GM12878 (cell line): ENCODE results near the gene STAC2. TPM values are rescaled to one million over a fixed set of nuclear protein-coding genes. Genes with fewer than 3 reads are reported as not detected.

Source experiments
- ATAC-seq: fragments of 200-7000 bp; cut with Tn5 transposase; 3 replicates; pipeline ENCODE4 v1.9.1; 2020; ENCODE audit warnings: mild to moderate bottlenecking, moderate library complexity
- BruUV-seq: library from RNA; stranded (reverse); fragments of 400-500 nt; replicated peaks from 2 replicates; lab custom pipeline; 2021; lab: Mats Ljungman, UMichigan
- CTCF ChIA-PET: fragments of 300-600 bp; sonication (Branson Sonifier 250); formaldehyde crosslinking; extraction: SDS; loops from one replicate; lab custom pipeline; 2021; ENCODE audit warnings: inconsistent platforms; lab: Yijun Ruan, JAX
- POLR2A ChIA-PET: fragments of 350-600 bp; formaldehyde crosslinking; extraction: SDS; loops from one replicate; lab custom pipeline; 2021; ENCODE audit warnings: inconsistent platforms; lab: Charles Lee
- RAD21 ChIA-PET: fragments of 300-600 bp; sonication (Branson Sonifier 250); formaldehyde crosslinking; loops from one replicate; lab custom pipeline; 2023; ENCODE audit warnings: antibody characterized with exemption; ENCODE audit not compliant: unreplicated experiment; lab: Charles Lee
- SMC1A ChIA-PET: fragments of 300-600 bp; sonication (Branson Sonifier 250); formaldehyde crosslinking; loops from one replicate; lab custom pipeline; 2023; ENCODE audit not compliant: unreplicated experiment, uncharacterized antibody; lab: Charles Lee
- DNase-seq: peaks from one replicate; pipeline ENCODE4 v3.0.0-alpha.2; 2011; ENCODE audit warnings: low read depth, low spot score
- FAIRE-seq: peaks from 3 replicates; lab custom pipeline; 2011; peaks lifted over from hg19 to GRCh38; lab: Jason Lieb, UNC
- H2AFZ ChIP-seq: 2 replicates; pipeline ENCODE4 v1.6.0; 2011; ENCODE audit warnings: low read depth, low read length, control low read depth; ENCODE audit not compliant: control insufficient read depth
- H3K27ac ChIP-seq: 2 replicates; pipeline ENCODE4 v1.5.1; 2011; ENCODE audit warnings: control low read depth; ENCODE audit not compliant: control insufficient read depth, insufficient read depth
- H3K27me3 ChIP-seq, 2 experiments: replicated peaks in 1 of 2; 2 replicates each; pipeline versions ENCODE4 v1.6.0 to v1.6.1; 2011; ENCODE audit warnings: low read length in 1 of 2; ENCODE audit not compliant: control insufficient read depth in 2 of 2, insufficient read depth in 2 of 2
- H3K36me3 ChIP-seq, 2 experiments: 2 replicates each; pipeline ENCODE4 v1.5.1; 2011; ENCODE audit warnings: low read length in 1 of 2; ENCODE audit not compliant: control insufficient read depth in 2 of 2, insufficient read depth in 2 of 2
- H3K4me1 ChIP-seq: 2 replicates; pipeline ENCODE4 v1.6.1; 2011; ENCODE audit warnings: mild to moderate bottlenecking, low read length, moderate library complexity, mixed read lengths; ENCODE audit not compliant: control insufficient read depth, insufficient read depth
- H3K4me2 ChIP-seq: 2 replicates; pipeline ENCODE4 v1.6.0; 2011; ENCODE audit warnings: control low read depth; ENCODE audit not compliant: control insufficient read depth, insufficient read depth
- H3K4me3 ChIP-seq: fragments of 200-600 bp; sonication (generic); 2 replicates; pipeline ENCODE4 v1.5.1; 2016
- H3K79me2 ChIP-seq: 2 replicates; pipeline ENCODE4 v1.6.0; 2011; ENCODE audit warnings: low read length; ENCODE audit not compliant: control insufficient read depth, insufficient read depth
- H3K9ac ChIP-seq: 2 replicates; pipeline ENCODE4 v1.8.0; 2011; ENCODE audit warnings: low read length, control low read depth, mixed read lengths; ENCODE audit not compliant: control insufficient read depth, insufficient read depth
- H3K9me3 ChIP-seq: replicated peaks from 3 replicates; pipeline ENCODE4 v1.5.1; 2011; ENCODE audit warnings: mild to moderate bottlenecking, low read length; ENCODE audit not compliant: control insufficient read depth, insufficient read depth
- H4K20me1 ChIP-seq: 2 replicates; pipeline ENCODE4 v1.6.0; 2011; ENCODE audit not compliant: control insufficient read depth, insufficient read depth
- BCLAF1 ChIP-seq: fragments of 450-650 bp; IDR thresholded peaks from 2 replicates; pipeline ENCODE4 v1.6.1; 2017; ENCODE audit warnings: antibody characterized with exemption, mild to moderate bottlenecking, moderate library complexity
- HCFC1 ChIP-seq: fragments of 150-350 bp; IDR thresholded peaks from 2 replicates; pipeline ENCODE4 v1.6.1; 2014; ENCODE audit warnings: low read length
- HDAC6 ChIP-seq: fragments of 200-600 bp; sonication (generic); IDR thresholded peaks from one replicate; pipeline ENCODE4 v1.8.0; 2017; ENCODE audit warnings: antibody characterized with exemption; ENCODE audit not compliant: unreplicated experiment
- KLF5 ChIP-seq: fragments of 450-650 bp; IDR thresholded peaks from 2 replicates; pipeline ENCODE4 v1.6.1; 2014; ENCODE audit warnings: mild to moderate bottlenecking; ENCODE audit not compliant: partially characterized antibody
- NFYB ChIP-seq: IDR thresholded peaks from 2 replicates; pipeline ENCODE4 v1.6.1; 2011; ENCODE audit warnings: low read depth, mild to moderate bottlenecking, low read length, improper control_type of control experiment, moderate library complexity; ENCODE audit not compliant: insufficient read depth
- PKNOX1 ChIP-seq: fragments of 450-650 bp; IDR thresholded peaks from 2 replicates; pipeline ENCODE4 v1.6.1; 2016; ENCODE audit warnings: mild to moderate bottlenecking
- POLR2AphosphoS5 ChIP-seq: IDR thresholded peaks from 2 replicates; pipeline ENCODE4 v1.6.1; 2011; ENCODE audit warnings: mild to moderate bottlenecking, low read length, inconsistent platforms
- RFX5 ChIP-seq: IDR thresholded peaks from 2 replicates; pipeline ENCODE4 v1.6.1; 2011; ENCODE audit warnings: low read depth, low read length, improper control_type of control experiment
- SIX5 ChIP-seq: IDR thresholded peaks from 2 replicates; pipeline ENCODE4 v1.6.1; 2011; ENCODE audit warnings: mild to moderate bottlenecking, low read depth, low read length, moderate library complexity; ENCODE audit not compliant: severe bottlenecking
- STAT1 ChIP-seq: fragments of 450-650 bp; conservative IDR thresholded peaks from 2 replicates; pipeline ENCODE4 v1.6.1; 2014; ENCODE audit warnings: antibody characterized with exemption, mild to moderate bottlenecking
- STAT3 ChIP-seq: IDR thresholded peaks from 2 replicates; pipeline ENCODE4 v1.6.1; 2011; ENCODE audit warnings: low read depth, low read length, improper control_type of control experiment
- TCF3 ChIP-seq: IDR thresholded peaks from 2 replicates; pipeline ENCODE4 v1.6.1; 2012; ENCODE audit warnings: low read depth, mild to moderate bottlenecking, low read length, borderline replicate concordance; ENCODE audit not compliant: insufficient read depth
- WGBS: methylation state at CpG from one replicate; pipeline ENCODE4 v1.1.6; 2016; ENCODE audit warnings: low lambda C conversion rate; ENCODE audit not compliant: insufficient replicate concordance, insufficient coverage; ENCODE audit errors: missing lambda C conversion rate; 5-methylcytosine and 5-hydroxymethylcytosine counted together
- in situ Hi-C: fragments of 300-500 bp; cut with MboI; formaldehyde crosslinking; loops from 9 replicates; pipeline ENCODE4 v1.14.3; 2018; ENCODE audit warnings: mixed read lengths
- intact Hi-C: fragments of 100-400 bp; cut with micrococcal nuclease; formaldehyde crosslinking; loops from one replicate; pipeline ENCODE4 v1.14.2; 2022; ENCODE audit not compliant: unreplicated experiment
- polyA plus RNA-seq, 11 experiments: library from polyadenylated mRNA; depleted of rRNA in 4 of 11; unstranded in 6 of 11; stranded (reverse) in 5 of 11; fragments of >200 nt; fragmentation: Nextera tagmentation in 4 of 11; fragmentation: Illumina TruSeq in 1 of 11; extraction: Ambion mirVana in 4 of 11; extraction: Trizol in 1 of 11; gene quantifications; 1 replicate in 1 of 11; 2 replicates in 10 of 11; pipeline versions ENCODE4 v1.2.1 to v1.2.3, GENCODE V29; 2011 to 2016; ENCODE audit warnings: inconsistent platforms in 2 of 11, missing spikeins in 2 of 11, low read depth in 1 of 11
- total RNA-seq, 4 experiments: library from RNA; depleted of rRNA in 3 of 4; stranded (reverse); fragments of >200 nt in 3 of 4; fragmentation: Illumina TruSeq in 1 of 4; extraction: Trizol in 1 of 4; gene quantifications; 2 replicates each; pipeline versions ENCODE4 v1.2.1 to v1.2.3, GENCODE V29; 2013 to 2021
- TF ChIP-seq, protein P1 (sequence below): fragments of 450-650 bp; conservative IDR thresholded peaks from 2 replicates; pipeline ENCODE4 v1.6.1; 2017; ENCODE audit warnings: mild to moderate bottlenecking, moderate library complexity

The STAC2 gene
- total and polyA plus RNA-seq, 10 of the 15 experiments (the other 5 are each of a cell fraction or from before 2014, with no cell fraction given) = 0.04 TPM; not detected in 9

DNA sequence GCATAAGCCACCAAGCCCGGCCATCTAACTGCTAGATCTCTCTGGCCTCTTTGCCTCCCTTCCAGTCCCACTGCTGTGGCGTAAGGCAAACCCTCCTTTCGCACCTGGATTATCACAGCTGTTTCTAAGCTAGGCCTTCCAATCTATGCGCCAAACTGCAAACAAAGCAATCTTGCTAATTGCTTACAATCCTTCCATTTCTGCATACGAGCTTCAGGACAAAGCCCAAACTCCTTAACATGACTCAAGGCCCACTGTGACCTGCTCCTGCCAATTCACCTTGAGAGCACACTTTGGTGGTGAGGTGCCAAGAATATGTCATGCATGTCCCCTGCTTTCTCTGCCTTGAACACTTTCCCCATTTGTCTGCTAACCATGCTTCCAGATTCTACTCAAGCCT, 53.8 kb downstream of the STAC2 start (continued):
- no peak for TF ChIP-seq TCF3
- TF ChIP-seq HDAC6 = no peak
- no peak for TF ChIP-seq SIX5
- no peak for TF ChIP-seq NFYB
- no peak for TF ChIP-seq STAT3
- no peak for TF ChIP-seq HCFC1
- no peak for TF ChIP-seq BCLAF1
- TF ChIP-seq KLF5 = no peak

DNA sequence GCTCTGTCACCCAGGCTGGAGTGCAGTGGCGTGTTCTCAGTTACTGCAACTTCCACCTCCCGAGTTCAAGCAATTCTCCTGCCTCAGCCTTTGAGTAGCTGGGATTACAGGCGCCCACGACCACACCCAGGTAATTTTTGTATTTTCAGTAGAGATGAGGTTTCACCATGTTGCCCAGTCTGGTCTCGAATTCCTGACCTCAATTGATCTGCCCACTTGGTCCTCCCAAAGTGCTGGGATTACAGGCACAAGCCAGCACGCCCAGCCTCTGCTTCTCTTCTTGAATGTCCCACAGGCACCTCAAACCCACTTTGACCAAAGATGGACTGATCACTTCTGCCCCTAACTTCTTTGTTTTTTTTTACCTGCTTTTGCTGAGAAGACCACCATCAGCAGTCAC, 55.2 kb downstream of the STAC2 start:
- POLR2A ChIA-PET = interaction anchor here (0.6 to 0.7 kb wide), 2 partner anchors 24 to 35 kb away, joined by 3 to 4 read pairs; no protein-coding TSS in a partner anchor
- no peak overlapping the region for H3K4me2 ChIP-seq
- no peak overlapping the region for H3K4me3 ChIP-seq
- ATAC-seq (no peak), FAIRE-seq (no peak), DNase-seq (no peak)
- intact Hi-C loops = no loop called here
- no peaks in the 10 kb centered on the region for H4K20me1 ChIP-seq
- H3K27ac ChIP-seq = no peak overlapping the region
- WGBS = 22% methylated on average over 6 of the region's 6 CpGs
- no peaks in the 10 kb centered on the region for H3K79me2 ChIP-seq
- H2AFZ ChIP-seq = no peak overlapping the region
- peaks cover 0 to 2% of the 10 kb centered on the region in 2 experiments; a peak in 1 of 4 replicates for H3K27me3 ChIP-seq
- BruUV-seq = no TSS peak
- H3K9ac ChIP-seq = no peak overlapping the region
- RAD21 ChIA-PET = interaction anchor here (0.7 to 1.9 kb wide), 3 partner anchors 18 to 187 kb away, joined by 3 to 7 read pairs (median 3); no protein-coding TSS in a partner anchor
- peaks cover 9% of the 10 kb centered on the region for H3K4me1 ChIP-seq
- CTCF ChIA-PET = interaction anchor here (0.6 to 8.9 kb wide), 3 partner anchors 61 to 755 kb away, joined by 3 to 79 read pairs (median 4); no protein-coding TSS in a partner anchor
- SMC1A ChIA-PET = interaction anchor here (1.9 kb wide), 1 partner anchor 13 kb away, joined by 5 read pairs; no protein-coding TSS in a partner anchor
- in situ Hi-C loops = no loop called here
- H3K9me3 ChIP-seq = no peaks in the 10 kb centered on the region
- H3K36me3 ChIP-seq = no peaks in the 10 kb centered on the region
- no peak for TF ChIP-seq RFX5
- no peak for TF ChIP-seq POLR2AphosphoS5
- TF ChIP-seq, protein P1, sequence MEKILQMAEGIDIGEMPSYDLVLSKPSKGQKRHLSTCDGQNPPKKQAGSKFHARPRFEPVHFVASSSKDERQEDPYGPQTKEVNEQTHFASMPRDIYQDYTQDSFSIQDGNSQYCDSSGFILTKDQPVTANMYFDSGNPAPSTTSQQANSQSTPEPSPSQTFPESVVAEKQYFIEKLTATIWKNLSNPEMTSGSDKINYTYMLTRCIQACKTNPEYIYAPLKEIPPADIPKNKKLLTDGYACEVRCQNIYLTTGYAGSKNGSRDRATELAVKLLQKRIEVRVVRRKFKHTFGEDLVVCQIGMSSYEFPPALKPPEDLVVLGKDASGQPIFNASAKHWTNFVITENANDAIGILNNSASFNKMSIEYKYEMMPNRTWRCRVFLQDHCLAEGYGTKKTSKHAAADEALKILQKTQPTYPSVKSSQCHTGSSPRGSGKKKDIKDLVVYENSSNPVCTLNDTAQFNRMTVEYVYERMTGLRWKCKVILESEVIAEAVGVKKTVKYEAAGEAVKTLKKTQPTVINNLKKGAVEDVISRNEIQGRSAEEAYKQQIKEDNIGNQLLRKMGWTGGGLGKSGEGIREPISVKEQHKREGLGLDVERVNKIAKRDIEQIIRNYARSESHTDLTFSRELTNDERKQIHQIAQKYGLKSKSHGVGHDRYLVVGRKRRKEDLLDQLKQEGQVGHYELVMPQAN = no peak
- TF ChIP-seq STAT1 = no peak
- TF ChIP-seq PKNOX1 = no peak
